H1 (cell line): Measurements from ENCODE around the gene FOXC2. TPM values are rescaled to one million over a fixed set of nuclear protein-coding genes. Genes with fewer than 3 reads are reported as not detected.

Source experiments
- CTCF ChIA-PET: fragments of 300-600 bp; sonication (Branson Sonifier 250); formaldehyde crosslinking; loops from one replicate; lab custom pipeline; 2021; ENCODE audit not compliant: partially characterized antibody; lab: Charles Lee
- POLR2A ChIA-PET: fragments of 300-600 bp; sonication (Branson Sonifier 250); formaldehyde crosslinking; loops from one replicate; lab custom pipeline; 2021; ENCODE audit warnings: inconsistent platforms; ENCODE audit not compliant: partially characterized antibody; lab: Charles Lee
- DNase-seq, 2 experiments: peaks; one replicate each; pipeline versions ENCODE4 v3.0.0 to v3.0.0-alpha.2; 2010 to 2022; ENCODE audit warnings: low spot score in 2 of 2, low read depth in 1 of 2, mixed read lengths in 1 of 2
- FAIRE-seq: peaks from 2 replicates; lab custom pipeline; 2011; peaks lifted over from hg19 to GRCh38; lab: Jason Lieb, UNC
- H2AFZ ChIP-seq: 2 replicates; pipeline ENCODE4 v1.8.1; 2012; ENCODE audit warnings: low read length, inconsistent platforms
- H2AK5ac ChIP-seq: 2 replicates; pipeline ENCODE4 v1.6.1; 2013; ENCODE audit warnings: low read depth, low read length
- H2BK120ac ChIP-seq: replicated peaks from 2 replicates; pipeline ENCODE3; 2013; ENCODE audit warnings: low read depth, low read length, inconsistent platforms
- H2BK12ac ChIP-seq: 2 replicates; pipeline ENCODE4 v1.6.1; 2013; ENCODE audit warnings: low read depth, low read length
- H2BK15ac ChIP-seq: 2 replicates; pipeline ENCODE4 v1.6.1; 2013; ENCODE audit warnings: low read length
- H2BK20ac ChIP-seq: 2 replicates; pipeline ENCODE4 v1.6.1; 2013; ENCODE audit warnings: low read length
- H2BK5ac ChIP-seq: 2 replicates; pipeline ENCODE4 v1.6.1; 2013; ENCODE audit warnings: low read depth, low read length
- H3K14ac ChIP-seq: 2 replicates; pipeline ENCODE4 v1.6.1; 2013; ENCODE audit warnings: inconsistent platforms; ENCODE audit not compliant: insufficient read length
- H3K18ac ChIP-seq: 2 replicates; pipeline ENCODE4 v1.6.1; 2013; ENCODE audit warnings: low read length; ENCODE audit errors: extremely low read depth
- H3K23ac ChIP-seq: 2 replicates; pipeline ENCODE4 v1.6.1; 2013; ENCODE audit warnings: inconsistent platforms; ENCODE audit not compliant: insufficient read length
- H3K23me2 ChIP-seq: 2 replicates; pipeline ENCODE4 v1.6.1; 2013; ENCODE audit warnings: low read depth, low read length
- H3K27ac ChIP-seq: 2 replicates; pipeline ENCODE4 v1.6.1; 2011; ENCODE audit warnings: low read depth, low read length, inconsistent platforms
- H3K27me3 ChIP-seq, 4 experiments: replicated peaks in 1 of 4; 1 replicate in 1 of 4; 2 replicates in 3 of 4; pipeline versions ENCODE4 v1.6.1 to v1.8.1; 2011 to 2013; ENCODE audit warnings: low read length in 3 of 4, mild to moderate bottlenecking in 3 of 4, inconsistent platforms in 2 of 4, mixed read lengths in 2 of 4, moderate library complexity in 1 of 4; ENCODE audit not compliant: control insufficient read depth in 3 of 4, insufficient read depth in 3 of 4; ENCODE audit errors: extremely low read depth in 1 of 4
- H3K36me3 ChIP-seq, 4 experiments: 2 replicates each; pipeline versions ENCODE4 v1.6.1 to v1.8.1; 2011 to 2013; ENCODE audit warnings: mild to moderate bottlenecking in 4 of 4, low read length in 3 of 4, moderate library complexity in 2 of 4, control low read depth in 1 of 4, inconsistent platforms in 1 of 4; ENCODE audit not compliant: insufficient read depth in 4 of 4, control insufficient read depth in 2 of 4
- H3K4ac ChIP-seq: replicated peaks from 2 replicates; pipeline ENCODE3; 2013; ENCODE audit warnings: low read length, low read depth, mixed read lengths, inconsistent platforms; ENCODE audit not compliant: insufficient read length
- H3K4me1 ChIP-seq, 4 experiments: replicated peaks in 1 of 4; 1 replicate in 1 of 4; 2 replicates in 3 of 4; pipeline versions ENCODE4 v1.6.1 to v1.8.1; 2011 to 2013; ENCODE audit warnings: low read length in 3 of 4, inconsistent platforms in 2 of 4, mixed read lengths in 1 of 4; ENCODE audit not compliant: insufficient read depth in 4 of 4, control insufficient read depth in 3 of 4
- H3K4me2 ChIP-seq, 2 experiments: 2 replicates each; pipeline versions ENCODE4 v1.6.1 to v1.8.1; 2011 to 2013; ENCODE audit warnings: low read depth in 2 of 2, low read length in 2 of 2, control low read depth in 1 of 2, inconsistent platforms in 1 of 2, mild to moderate bottlenecking in 1 of 2; ENCODE audit not compliant: insufficient read depth in 1 of 2
- H3K4me3 ChIP-seq, 4 experiments: fragments of 200-600, 300-600 bp in 1 of 4; sonication (generic), shearing (Covaris generic), sonication (Bioruptor Twin) in 1 of 4; 2 replicates each; pipeline versions ENCODE4 v1.5.1 to v1.8.1; 2011 to 2016; ENCODE audit warnings: low read length in 4 of 4, low read depth in 3 of 4, control low read depth in 2 of 4, inconsistent platforms in 2 of 4, mild to moderate bottlenecking in 2 of 4, mixed read lengths in 1 of 4, moderate library complexity in 1 of 4; ENCODE audit not compliant: insufficient read depth in 2 of 4; ENCODE audit errors: extremely low read depth in 1 of 4
- H3K56ac ChIP-seq: replicated peaks from 2 replicates; pipeline ENCODE3; 2013; ENCODE audit warnings: low read depth, mild to moderate bottlenecking, mixed read lengths, low read length, inconsistent platforms; ENCODE audit not compliant: insufficient read length
- H3K79me1 ChIP-seq: 2 replicates; pipeline ENCODE4 v1.6.1; 2013; ENCODE audit warnings: low read depth, low read length, control low read depth
- H3K79me2 ChIP-seq, 2 experiments: 2 replicates each; pipeline versions ENCODE4 v1.6.1 to v1.8.1; 2012 to 2013; ENCODE audit warnings: low read length in 2 of 2, mild to moderate bottlenecking in 2 of 2, inconsistent platforms in 1 of 2; ENCODE audit not compliant: insufficient read depth in 2 of 2, control insufficient read depth in 1 of 2
- H3K9ac ChIP-seq, 4 experiments: replicated peaks in 1 of 4; 1 replicate in 1 of 4; 2 replicates in 3 of 4; pipeline versions ENCODE4 v1.6.1 to v1.8.1; 2011 to 2013; ENCODE audit warnings: low read depth in 3 of 4, low read length in 3 of 4, control low read depth in 2 of 4, mild to moderate bottlenecking in 2 of 4, moderate library complexity in 2 of 4, inconsistent platforms in 1 of 4; ENCODE audit errors: extremely low read depth in 1 of 4
- H3K9me3 ChIP-seq, 2 experiments: 2 replicates each; pipeline versions ENCODE4 v1.6.1 to v1.8.1; 2012 to 2013; ENCODE audit warnings: mild to moderate bottlenecking in 2 of 2, moderate library complexity in 2 of 2, control low read depth in 1 of 2, inconsistent platforms in 1 of 2, low read depth in 1 of 2, low read length in 1 of 2, mixed read lengths in 1 of 2; ENCODE audit not compliant: insufficient read depth in 2 of 2
- H4K20me1 ChIP-seq, 2 experiments: replicated peaks in 1 of 2; 2 replicates each; pipeline versions ENCODE3 to v1.8.1; 2011 to 2013; ENCODE audit warnings: inconsistent platforms in 2 of 2, low read length in 2 of 2, mild to moderate bottlenecking in 1 of 2; ENCODE audit not compliant: insufficient read depth in 2 of 2, control insufficient read depth in 1 of 2
- H4K5ac ChIP-seq: 2 replicates; pipeline ENCODE4 v1.6.1; 2013; ENCODE audit warnings: low read length, low read depth, mixed read lengths, inconsistent platforms; ENCODE audit not compliant: insufficient read length
- H4K8ac ChIP-seq: 2 replicates; pipeline ENCODE4 v1.8.0; 2013; ENCODE audit warnings: mild to moderate bottlenecking, moderate library complexity, low read length, inconsistent platforms; ENCODE audit not compliant: insufficient read depth; ENCODE audit errors: extremely low read depth
- H4K91ac ChIP-seq: replicated peaks from 2 replicates; pipeline ENCODE3; 2013; ENCODE audit warnings: low read length, mixed read lengths, inconsistent platforms; ENCODE audit not compliant: insufficient read length
- CBX8 ChIP-seq: fragments of 300-800, 300-1000 bp; sonication (generic); IDR thresholded peaks from 2 replicates; pipeline ENCODE4 v1.7.1; 2016; ENCODE audit warnings: low read depth, low read length, borderline replicate concordance
- FOSL1 ChIP-seq: IDR thresholded peaks from 2 replicates; pipeline ENCODE4 v1.6.1; 2011; ENCODE audit warnings: mild to moderate bottlenecking, low read depth, low read length, moderate library complexity; ENCODE audit not compliant: insufficient read depth
- HDAC6 ChIP-seq: IDR thresholded peaks from one replicate; pipeline ENCODE4 v1.7.1; 2012; ENCODE audit warnings: low read depth, mild to moderate bottlenecking, inconsistent platforms, low read length, moderate library complexity
- JUN ChIP-seq: IDR thresholded peaks from 2 replicates; pipeline ENCODE4 v1.6.1; 2011; ENCODE audit warnings: low read depth, mild to moderate bottlenecking, improper control_type of control experiment, low read length
- RBBP5 ChIP-seq: IDR thresholded peaks from 2 replicates; pipeline ENCODE4 v1.7.1; 2012; ENCODE audit warnings: low read depth, mild to moderate bottlenecking, inconsistent platforms, low read length, moderate library complexity, borderline replicate concordance
- RXRA ChIP-seq: IDR thresholded peaks from 2 replicates; pipeline ENCODE4 v1.6.1; 2011; ENCODE audit warnings: low read depth, mild to moderate bottlenecking, low read length, moderate library complexity; ENCODE audit not compliant: insufficient read depth
- SAP30 ChIP-seq: fragments of 300-600 bp; sonication (generic); IDR thresholded peaks from 2 replicates; pipeline ENCODE4 v1.7.1; 2012; ENCODE audit warnings: low read length, moderate library complexity, mild to moderate bottlenecking, inconsistent platforms; ENCODE audit not compliant: insufficient read depth, insufficient replicate concordance
- SP1 ChIP-seq: IDR thresholded peaks from 2 replicates; pipeline ENCODE4 v1.6.1; 2011; ENCODE audit warnings: low read depth, low read length
- SP4 ChIP-seq: IDR thresholded peaks from 2 replicates; pipeline ENCODE4 v1.6.1; 2012; ENCODE audit warnings: low read length, inconsistent platforms
- SUZ12 ChIP-seq: fragments of 200-600 bp; sonication (generic); IDR thresholded peaks from 2 replicates; pipeline ENCODE4 v1.6.1; 2012; ENCODE audit warnings: mild to moderate bottlenecking, inconsistent platforms, low read length, moderate library complexity, mixed read lengths
- TCF12 ChIP-seq: IDR thresholded peaks from 2 replicates; pipeline ENCODE4 v1.6.1; 2011; ENCODE audit warnings: low read depth, mild to moderate bottlenecking, low read length
- TEAD4 ChIP-seq: IDR thresholded peaks from 2 replicates; pipeline ENCODE4 v1.6.1; 2012; ENCODE audit warnings: low read depth, low read length, inconsistent platforms, mixed read lengths
- WGBS, 2 experiments: shearing (Covaris generic) in 1 of 2; methylation state at CpG; one replicate each; pipeline versions ENCODE4 v1.1.6 to v1.1.7; 2013 to 2015; ENCODE audit warnings: low lambda C conversion rate in 2 of 2, mixed read lengths in 2 of 2, inconsistent platforms in 1 of 2, low coverage in 1 of 2, missing lambda C conversion rate in 1 of 2; ENCODE audit not compliant: insufficient replicate concordance in 2 of 2, insufficient coverage in 1 of 2, insufficient read length in 1 of 2; ENCODE audit errors: extremely low coverage in 1 of 2, missing lambda C conversion rate in 1 of 2; 5-methylcytosine and 5-hydroxymethylcytosine counted together
- polyA plus RNA-seq, 7 experiments: library from polyadenylated mRNA; depleted of rRNA in 3 of 7; stranded (reverse) in 5 of 7; unstranded in 2 of 7; fragments of >200 nt in 5 of 7; fragments of 200-250 nt in 2 of 7; gene quantifications; 1 replicate in 5 of 7; 2 replicates in 1 of 7; 4 replicates in 1 of 7; pipeline versions ENCODE4 v1.2.1 to v1.2.3, GENCODE V29; 2011 to 2013; ENCODE audit warnings: missing spikeins in 2 of 7, mixed read lengths in 2 of 7
- total RNA-seq: library from RNA; stranded (reverse); fragmentation: NEBNext Ultra II Directional; extraction: Animal tissue kit (Norgen Biotek cat#: 25700); gene quantifications from 2 replicates; pipeline ENCODE4 v1.2.1, GENCODE V29; 2021

The FOXC2 gene
- total and polyA plus RNA-seq, 2 of the 8 experiments (the other 6 are each of a cell fraction or from before 2014, with no cell fraction given), result 0.09 TPM; not detected in 1

DNA sequence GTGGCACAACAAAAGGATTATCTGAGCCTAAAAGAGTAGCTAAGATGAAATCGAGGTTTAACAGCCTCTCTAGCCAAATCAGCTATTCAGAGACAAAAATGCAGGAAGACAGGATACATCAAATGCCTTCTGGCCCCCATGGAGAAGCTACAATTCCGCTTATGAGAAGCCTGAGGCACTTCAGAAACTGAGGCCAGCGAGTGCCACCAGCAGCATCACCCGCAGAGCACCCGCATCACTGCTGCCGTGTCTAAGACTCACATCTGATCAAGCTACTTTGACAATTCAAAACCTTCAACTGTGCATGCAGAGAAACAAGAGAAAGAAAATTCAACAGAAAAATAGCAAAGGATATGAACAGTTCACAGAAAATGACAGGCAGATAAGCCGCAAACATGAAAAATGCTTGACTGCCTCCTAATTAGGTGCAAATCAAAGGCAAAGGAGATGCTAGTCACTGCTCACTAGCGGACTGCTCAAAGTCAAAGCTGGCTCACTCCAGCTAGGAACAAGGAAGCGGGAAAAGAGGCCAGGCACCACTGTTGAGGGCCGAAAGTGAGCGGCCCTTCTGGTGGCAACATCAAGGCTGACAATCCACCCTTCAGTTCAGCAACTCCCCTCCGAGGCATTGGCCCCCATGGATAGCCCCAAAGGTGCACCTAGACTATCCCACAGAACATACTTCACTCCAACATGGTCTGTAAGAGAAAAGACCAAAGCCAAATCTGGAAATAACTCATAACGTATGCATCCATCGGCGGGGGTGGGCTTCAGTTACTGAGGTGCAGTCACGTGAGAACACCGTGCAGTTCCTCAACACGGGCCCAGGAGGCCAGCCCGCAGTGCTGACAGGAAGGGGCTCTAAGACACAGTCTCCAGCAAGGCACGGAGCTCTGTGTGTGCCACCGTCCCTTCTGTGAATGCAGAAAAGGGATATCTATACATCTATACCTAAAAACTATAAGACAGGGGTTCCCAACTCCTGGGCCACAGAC lies 23.6 kb upstream of the FOXC2 start:
- no peak overlapping the region for H4K5ac ChIP-seq
- peaks cover 0 to 2% of the 10 kb centered on the region in 2 experiments for H4K20me1 ChIP-seq
- no peak overlapping the region for H3K27ac ChIP-seq
- H2BK120ac ChIP-seq, result no peak overlapping the region
- no peak overlapping the region for H3K14ac ChIP-seq
- H3K4me1 ChIP-seq, result no peaks in the 10 kb centered on the region
- ChIA-PET POLR2A (interaction anchor here (1.2 kb wide), 1 partner anchor 15 kb away, joined by 5 read pairs; no protein-coding TSS in a partner anchor), CTCF (interaction anchor here (0.6 to 2.1 kb wide), 5 partner anchors 22 to 518 kb away, joined by 3 to 7 read pairs (median 4); no protein-coding TSS in a partner anchor)
- H3K9ac ChIP-seq, result no peak overlapping the region
- no peak overlapping the region for H4K91ac ChIP-seq
- H2BK12ac ChIP-seq, result no peak overlapping the region
- WGBS, 2 experiments, result 86% methylated on average over 21 of the region's 21 CpGs; no CpG with 5 or more reads in 1 of the 2 experiments
- no peaks in the 10 kb centered on the region for H3K27me3 ChIP-seq
- H3K56ac ChIP-seq, result no peak overlapping the region
- H4K8ac ChIP-seq, result no peak overlapping the region
- FAIRE-seq (no peak), DNase-seq (no peak)
- H3K4me2 ChIP-seq, result no peak overlapping the region
- peaks cover 0 to 12% (median 1%) of the 10 kb centered on the region in 4 experiments; a peak in 5 of 8 replicates for H3K36me3 ChIP-seq
- no peak overlapping the region for H2AFZ ChIP-seq
- no peak overlapping the region for H2BK15ac ChIP-seq
- no peaks in the 10 kb centered on the region for H3K79me2 ChIP-seq
- H3K23ac ChIP-seq, result no peak overlapping the region
- no peak overlapping the region for H2AK5ac ChIP-seq
- H3K79me1 ChIP-seq, result no peaks in the 10 kb centered on the region
- no peak overlapping the region for H3K4me3 ChIP-seq
- H3K4ac ChIP-seq, result no peak overlapping the region
- H2BK5ac ChIP-seq, result no peak overlapping the region
- H3K18ac ChIP-seq, result no peak overlapping the region
- H3K23me2 ChIP-seq, result no peaks in the 10 kb centered on the region
- no peaks in the 10 kb centered on the region for H3K9me3 ChIP-seq
- H2BK20ac ChIP-seq, result no peak overlapping the region
- TF ChIP-seq TCF12, result no peak
- TF ChIP-seq SUZ12, result no peak
- no peak for TF ChIP-seq SP1
- TF ChIP-seq RBBP5, result no peak
- TF ChIP-seq TEAD4, result no peak
- no peak for TF ChIP-seq FOSL1
- no peak for TF ChIP-seq RXRA
- no peak for TF ChIP-seq SP4
- TF ChIP-seq SAP30, result no peak
- no peak for TF ChIP-seq JUN
- TF ChIP-seq CBX8, result no peak
- TF ChIP-seq HDAC6, result no peak
